T-helper 2 cell treated with Interferon-gamma antibody and Interleukin-4, amounts not matched to agents 100 ng/mL and 5 ng/mL, for 36 hours (primary cell): ENCODE results near the gene UNC5C. TPM values are rescaled to one million over a fixed set of nuclear protein-coding genes. Genes with fewer than 3 reads are reported as not detected.

Experiments
- intact Hi-C: fragments of 100-400 bp; cut with micrococcal nuclease; formaldehyde crosslinking; loops from one replicate; pipeline ENCODE4 v1.15.1; 2023
- total RNA-seq: library from RNA; stranded (reverse); gene quantifications from 2 replicates; pipeline ENCODE4 v1.2.3, GENCODE V29; 2022

UNC5C gene
- total RNA-seq, 1 donor from 2014 or later: not detected

GRCh38 chr4:95220205-95221175 is 328.3 kb downstream of the UNC5C start:
- intact Hi-C loops: no loop called here

- intact Hi-C loops: no loop called here
Measured at GRCh38 chr4:95219109-95219508, 329.7 kb downstream of the UNC5C start.

- intact Hi-C loops: no loop called here
Measured at GRCh38 chr4:95217197-95217596, 331.6 kb downstream of the UNC5C start.

GRCh38 chr4:95216636-95217035 is 332.1 kb downstream of the UNC5C start:
- intact Hi-C loops: no loop called here

- intact Hi-C loops: no loop called here
Measured at GRCh38 chr4:95215991-95216605, 332.7 kb downstream of the UNC5C start.

GRCh38 chr4:95215043-95215442 is 333.7 kb downstream of the UNC5C start:
- intact Hi-C loops: no loop called here

- intact Hi-C loops: no loop called here
Measured at GRCh38 chr4:95214408-95214807, 334.4 kb downstream of the UNC5C start.

- intact Hi-C loops: no loop called here
Measured at GRCh38 chr4:95213366-95213765, 335.4 kb downstream of the UNC5C start.

- intact Hi-C loops: no loop called here
Measured at GRCh38 chr4:95212692-95213091, 336.1 kb downstream of the UNC5C start.

- intact Hi-C loops: no loop called here
Measured at GRCh38 chr4:95209927-95210326, 338.8 kb downstream of the UNC5C start.

GRCh38 chr4:95204873-95205272 is 343.9 kb downstream of the UNC5C start:
- intact Hi-C loops: no loop called here

GRCh38 chr4:95204267-95204844 is 344.4 kb downstream of the UNC5C start:
- intact Hi-C loops: no loop called here

GRCh38 chr4:95198961-95199360 is 349.8 kb downstream of the UNC5C start:
- intact Hi-C loops: no loop called here

GRCh38 chr4:95197353-95197752 is 351.4 kb downstream of the UNC5C start:
- intact Hi-C loops: no loop called here

GRCh38 chr4:95193391-95194224 is 355.2 kb downstream of the UNC5C start:
- intact Hi-C loops: no loop called here

- intact Hi-C loops: no loop called here
Measured at GRCh38 chr4:95191537-95191936, 357.2 kb downstream of the UNC5C start.

GRCh38 chr4:95190751-95191436 is 357.9 kb downstream of the UNC5C start:
- intact Hi-C loops: no loop called here

GRCh38 chr4:95188701-95189370 is 359.9 kb downstream of the UNC5C start:
- intact Hi-C loops: no loop called here

GRCh38 chr4:95186666-95187065 is 362.1 kb downstream of the UNC5C start:
- intact Hi-C loops: no loop called here
